Measurements from ENCODE around the gene NDUFB10.

NDUFB10 gene

DNA sequence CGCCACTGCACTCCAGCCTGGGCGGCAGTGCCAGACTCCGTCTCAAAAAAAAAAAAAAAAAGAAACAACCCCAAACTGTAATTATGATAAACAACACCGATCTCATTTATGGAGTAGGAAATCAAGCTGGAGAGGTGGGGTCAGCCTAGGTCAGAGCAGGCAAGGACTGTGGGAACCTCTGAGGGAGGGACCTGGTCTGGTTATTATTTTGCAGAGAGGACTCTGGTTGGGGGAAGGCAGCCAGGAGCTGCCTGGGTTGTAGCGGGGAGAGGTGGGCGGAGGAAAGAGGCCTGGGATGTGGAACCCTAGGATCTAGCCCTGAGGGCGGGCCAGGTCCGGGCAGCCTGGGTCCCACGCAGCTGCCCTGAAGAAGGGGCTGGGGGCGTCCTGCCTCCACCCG is 30.2 kb upstream of the NDUFB10 start:
- TF ChIP-seq, protein P1, sequence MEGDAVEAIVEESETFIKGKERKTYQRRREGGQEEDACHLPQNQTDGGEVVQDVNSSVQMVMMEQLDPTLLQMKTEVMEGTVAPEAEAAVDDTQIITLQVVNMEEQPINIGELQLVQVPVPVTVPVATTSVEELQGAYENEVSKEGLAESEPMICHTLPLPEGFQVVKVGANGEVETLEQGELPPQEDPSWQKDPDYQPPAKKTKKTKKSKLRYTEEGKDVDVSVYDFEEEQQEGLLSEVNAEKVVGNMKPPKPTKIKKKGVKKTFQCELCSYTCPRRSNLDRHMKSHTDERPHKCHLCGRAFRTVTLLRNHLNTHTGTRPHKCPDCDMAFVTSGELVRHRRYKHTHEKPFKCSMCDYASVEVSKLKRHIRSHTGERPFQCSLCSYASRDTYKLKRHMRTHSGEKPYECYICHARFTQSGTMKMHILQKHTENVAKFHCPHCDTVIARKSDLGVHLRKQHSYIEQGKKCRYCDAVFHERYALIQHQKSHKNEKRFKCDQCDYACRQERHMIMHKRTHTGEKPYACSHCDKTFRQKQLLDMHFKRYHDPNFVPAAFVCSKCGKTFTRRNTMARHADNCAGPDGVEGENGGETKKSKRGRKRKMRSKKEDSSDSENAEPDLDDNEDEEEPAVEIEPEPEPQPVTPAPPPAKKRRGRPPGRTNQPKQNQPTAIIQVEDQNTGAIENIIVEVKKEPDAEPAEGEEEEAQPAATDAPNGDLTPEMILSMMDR (IDR thresholded peaks at IDR 0.05; ENCODE audit: low read depth, low read length): no peak
- peak overlapping the region; percentile 56 for H3K4me3 ChIP-seq (ENCODE audit: low read depth, low read length)

DNA sequence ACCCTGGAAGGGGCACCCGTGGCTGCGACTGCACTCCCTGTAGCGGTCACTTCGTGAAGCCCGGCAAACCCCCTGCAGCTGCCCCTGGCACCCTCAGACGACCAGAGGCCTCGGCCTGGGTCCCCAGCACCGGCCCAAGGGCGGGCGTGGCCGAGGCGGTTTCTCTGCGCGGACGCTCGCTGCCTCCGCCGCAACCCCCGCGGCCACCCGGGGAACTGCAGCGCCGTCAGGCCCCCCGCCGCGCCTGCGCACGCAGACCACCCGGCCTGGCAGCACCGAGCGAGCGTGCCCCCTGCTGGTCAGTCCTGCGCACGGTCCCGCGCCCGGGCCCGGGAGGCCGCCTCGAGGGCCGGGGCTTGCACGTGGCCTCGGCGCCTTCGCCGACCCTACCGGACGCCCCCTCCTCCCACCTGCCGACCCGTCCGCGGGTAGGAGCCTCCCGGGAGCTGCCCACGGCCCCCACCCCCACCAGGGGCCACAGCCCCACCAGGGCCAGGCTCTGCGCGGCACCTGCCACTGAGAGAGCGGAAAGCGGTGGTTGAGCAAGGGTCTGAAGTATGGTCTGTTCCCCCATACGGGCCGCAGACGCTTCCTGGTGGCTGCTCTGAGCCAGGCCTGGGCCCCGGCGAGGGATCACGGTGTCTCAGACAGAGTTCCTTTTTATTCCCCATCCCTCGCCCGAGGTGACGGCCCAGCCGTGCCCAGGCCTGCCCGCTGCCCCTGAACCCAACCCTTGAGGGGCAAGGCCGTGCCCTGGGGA is 29.6 kb upstream of the NDUFB10 start:
- TF ChIP-seq, protein P1 (IDR thresholded peaks at IDR 0.05; ENCODE audit: low read depth, low read length): peak; percentile 69

DNA sequence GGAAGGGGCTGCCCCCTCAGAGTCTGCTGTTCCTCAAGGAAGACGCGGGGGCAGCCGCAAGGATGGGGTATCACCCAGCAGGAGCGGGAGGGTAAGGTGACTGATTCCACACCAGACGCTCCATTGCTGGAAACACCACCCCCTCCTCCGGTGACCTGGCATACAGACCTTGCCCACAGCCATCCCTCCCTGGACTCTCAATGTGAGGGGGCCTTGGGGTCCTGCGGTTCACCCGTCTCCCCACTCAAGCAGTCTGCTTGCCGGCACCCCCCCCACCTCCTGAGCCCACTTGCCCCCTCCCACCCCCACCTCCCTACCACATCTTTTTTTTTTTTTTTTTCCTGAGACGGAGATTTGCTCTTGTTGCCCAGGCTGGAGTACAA is 29.0 kb upstream of the NDUFB10 start:
- TF ChIP-seq, protein P1 (IDR thresholded peaks at IDR 0.05; ENCODE audit: low read depth, low read length): no peak
- H3K4me3 ChIP-seq (ENCODE audit: low read depth, low read length): no peak overlapping the region

More for the DNA sequence above, 29.6 kb upstream of the NDUFB10 start:
- peak overlapping the region; percentile 56 for H3K4me3 ChIP-seq (ENCODE audit: low read depth, low read length)

DNA sequence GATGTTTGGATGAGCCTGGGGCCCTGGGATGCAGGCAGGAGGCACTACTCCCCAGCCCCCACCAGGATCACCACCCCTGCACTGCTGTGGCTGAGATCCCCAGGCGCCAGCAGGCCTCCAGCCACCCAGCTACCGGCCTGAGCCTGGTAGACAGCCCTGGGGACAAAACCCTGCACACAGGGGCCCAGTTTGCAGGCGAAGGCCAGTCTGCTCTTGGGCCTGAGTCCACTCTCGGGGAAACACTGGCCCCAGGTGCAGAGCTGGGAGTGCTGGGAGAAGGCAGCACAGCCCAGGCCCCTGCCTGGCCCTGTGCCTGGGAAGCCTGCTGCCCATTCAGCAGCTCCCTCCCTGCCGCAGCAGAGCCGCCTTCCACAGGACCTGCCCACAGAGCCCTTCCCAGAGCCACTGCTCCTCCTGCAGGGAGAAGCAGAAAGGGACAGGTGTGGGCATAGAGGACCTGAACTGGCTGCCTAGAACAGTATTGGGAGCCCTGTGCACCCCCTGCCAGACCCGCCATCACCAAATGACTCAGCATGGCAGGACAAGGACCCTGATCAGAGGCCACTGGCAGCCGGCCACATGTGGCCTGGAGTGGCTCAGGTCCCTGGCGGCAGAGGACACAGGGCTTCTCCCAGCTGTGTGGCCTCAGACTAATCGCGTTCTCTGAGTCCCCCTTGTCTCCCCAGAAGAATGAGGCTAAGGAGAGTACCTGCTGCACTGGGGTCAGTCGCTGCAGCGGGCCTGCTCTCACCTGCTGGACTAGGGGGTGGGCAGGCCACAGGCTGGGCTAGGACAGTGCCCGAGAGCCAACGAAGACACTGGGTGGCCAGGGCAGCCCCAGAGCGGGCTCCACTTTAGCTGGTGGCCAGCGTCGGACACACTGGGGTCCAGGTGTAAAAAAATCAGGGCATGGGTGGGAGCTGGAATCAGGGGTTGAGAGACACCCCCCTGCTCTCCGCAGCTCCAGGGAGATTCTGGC is 27.0 kb upstream of the NDUFB10 start:
- no peak overlapping the region for H3K4me3 ChIP-seq (ENCODE audit: low read depth, low read length)
- TF ChIP-seq, protein P1 (IDR thresholded peaks at IDR 0.05; ENCODE audit: low read depth, low read length): no peak

DNA sequence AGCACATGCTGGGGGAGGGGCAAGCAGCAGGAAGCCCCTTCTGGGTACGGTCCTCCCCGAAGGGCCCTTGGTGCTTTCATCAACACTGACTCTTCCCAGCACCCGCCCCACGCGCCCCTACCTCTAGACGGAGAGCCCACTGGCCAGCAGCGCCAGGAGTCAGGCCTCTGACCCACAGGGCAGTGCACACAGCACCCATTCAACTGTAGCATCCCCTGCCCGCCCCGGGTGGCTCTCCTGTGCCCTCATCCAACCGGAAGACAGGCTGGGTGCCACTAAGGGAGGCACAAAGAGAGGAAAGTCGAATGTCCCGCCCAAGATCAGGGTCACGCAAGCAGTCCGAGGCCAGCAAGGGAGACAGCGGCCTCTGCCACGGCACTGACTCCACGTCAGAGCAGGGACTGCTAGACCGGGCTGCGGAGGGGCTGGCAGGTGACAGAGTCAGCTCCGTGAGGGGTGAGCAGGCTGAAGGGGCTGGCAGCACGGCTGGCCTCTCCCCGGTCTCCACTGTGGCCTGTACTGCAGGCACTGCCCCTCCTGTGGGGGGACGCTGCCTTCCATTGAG is 26.2 kb upstream of the NDUFB10 start:
- TF ChIP-seq, protein P1 (IDR thresholded peaks at IDR 0.05; ENCODE audit: low read depth, low read length): no peak
- no peak overlapping the region for H3K4me3 ChIP-seq (ENCODE audit: low read depth, low read length)

DNA sequence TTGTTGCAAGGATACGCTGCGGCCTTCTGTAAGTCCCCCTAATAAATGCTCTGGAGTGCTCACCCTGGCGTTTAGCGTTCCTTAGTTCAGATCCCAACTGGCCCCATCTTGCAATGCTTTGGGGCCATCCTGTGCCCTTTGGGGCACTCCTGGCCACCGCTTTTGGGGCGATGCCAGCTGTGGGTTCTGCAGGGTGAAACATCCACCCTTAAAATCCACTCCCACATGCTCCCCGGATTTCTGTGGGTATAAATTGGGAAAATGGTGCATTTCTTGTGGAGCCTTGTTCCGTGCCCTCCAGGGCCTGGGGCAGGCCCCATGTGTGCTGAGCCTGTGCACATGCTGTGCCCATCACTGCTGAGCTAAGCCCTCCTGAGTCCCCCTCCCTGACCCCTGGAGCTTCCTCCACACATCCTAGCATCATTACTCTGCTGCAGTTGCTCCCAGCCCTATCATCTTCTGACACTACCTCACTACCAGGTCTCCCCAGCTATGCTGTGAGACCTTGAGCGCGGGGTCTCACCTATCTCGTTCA is 22.3 kb upstream of the NDUFB10 start:
- TF ChIP-seq, protein P1 (IDR thresholded peaks at IDR 0.05; ENCODE audit: low read depth, low read length): no peak
- H3K4me3 ChIP-seq (ENCODE audit: low read depth, low read length): no peak overlapping the region
